ENCODE data around the gene TREH. TPM values are rescaled to one million over a fixed set of nuclear protein-coding genes. Genes with fewer than 3 reads are reported as not detected.

TREH gene
- polyA plus RNA-seq, 3 donors = not detected

- Histone ChIP-seq H3K36me3 (replicated peaks in 1 of 2; ENCODE audit: control insufficient read depth in 1 of 2, insufficient read depth in 2 of 2, low read length in 2 of 2) (no peaks in the 10 kb centered on the region), H4K20me1 (ENCODE audit: insufficient read depth, low read length) (no peaks in the 10 kb centered on the region), H3K4me1 (ENCODE audit: control insufficient read depth in 1 of 2, insufficient read depth in 2 of 2, low read length in 2 of 2) (no peaks in the 10 kb centered on the region), H2AFZ (ENCODE audit: insufficient read depth, low read depth, low read length, poor library complexity, severe bottlenecking) (no peak overlapping the region), H3K9ac (ENCODE audit: insufficient read depth, low read length, poor library complexity, severe bottlenecking) (no peak overlapping the region), H3K4me3 (replicated peaks in 1 of 3; ENCODE audit: low read depth in 2 of 3, low read length in 3 of 3) (no peak overlapping the region), H3K4me2 (replicated peaks; ENCODE audit: extremely low read depth, low read length, poor library complexity, severe bottlenecking) (no peak overlapping the region), H3K9me3 (replicated peaks in 1 of 2; ENCODE audit: control insufficient read depth in 1 of 2, insufficient read depth in 1 of 2, low read length in 2 of 2) (peaks cover 7 to 12% of the 10 kb centered on the region in 2 donors), H3K79me2 (ENCODE audit: insufficient read depth, low read length) (no peaks in the 10 kb centered on the region), H3K27ac (ENCODE audit: low read depth in 1 of 2, low read length in 2 of 2) (no peak overlapping the region), H3K27me3 (ENCODE audit: control insufficient read depth in 2 of 2, insufficient read depth in 2 of 2, low read length in 2 of 2) (no peaks in the 10 kb centered on the region)
- no peaks in the 10 kb centered on the region for H3K36me3 Mint-ChIP-seq
- no peak for TF ChIP-seq CTCF (IDR thresholded peaks at IDR 0.05)
- H3K4me1 Mint-ChIP-seq = no peaks in the 10 kb centered on the region
- H3K27ac Mint-ChIP-seq = no peak overlapping the region
- intact Hi-C loops (cut with micrococcal nuclease) = no loop called here
- 100% methylated on average over 4 of the region's 6 CpGs for WGBS (ENCODE audit: insufficient coverage)
- H3K9me3 Mint-ChIP-seq = peaks cover 4 to 25% (median 12%) of the 10 kb centered on the region in 7 donors
- H3K27me3 Mint-ChIP-seq (ENCODE audit: low read depth in 3 of 3) = peaks cover 6 to 12% (median 7%) of the 10 kb centered on the region in 3 donors
- DNase-seq = no peak
- no peak overlapping the region for H3K4me3 Mint-ChIP-seq
These were observed 5.9 kb downstream of the TREH start for GRCh38 chr11:118673361-118674081.

DNA sequence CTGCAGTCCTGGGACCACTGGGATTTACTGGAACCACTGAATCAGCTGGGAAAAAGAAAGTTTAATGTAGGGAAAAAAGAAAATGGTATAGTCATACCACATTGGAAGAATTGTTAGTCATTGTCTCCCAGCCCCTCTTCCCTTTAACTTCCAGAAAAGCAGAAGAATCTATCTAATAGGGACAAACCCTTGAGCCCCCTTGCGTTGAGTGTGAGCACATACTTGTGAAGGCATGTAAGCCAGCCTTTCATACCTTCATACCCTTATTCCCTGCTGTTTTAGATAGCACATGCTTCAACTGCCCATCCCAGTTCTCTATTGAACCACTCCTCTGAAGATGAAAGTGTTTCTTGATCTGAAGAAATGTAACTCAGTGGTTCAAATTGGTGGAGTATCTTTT lies 6.6 kb downstream of the TREH start:
- no peaks in the 10 kb centered on the region for H3K27me3 ChIP-seq (ENCODE audit: control insufficient read depth in 2 of 2, insufficient read depth in 2 of 2, low read length in 2 of 2)
- 100% methylated on average over 1 of the region's 1 CpG for whole genome bisulfite sequencing (ENCODE audit: insufficient coverage)
- no peak overlapping the region for H3K4me2 ChIP-seq (replicated peaks; ENCODE audit: extremely low read depth, low read length, poor library complexity, severe bottlenecking)
- intact Hi-C loops (cut with micrococcal nuclease) = no loop called here
- peak; percentile 10 for TF ChIP-seq CTCF (IDR thresholded peaks at IDR 0.05)
- H3K9me3 ChIP-seq (replicated peaks in 1 of 2; ENCODE audit: control insufficient read depth in 1 of 2, insufficient read depth in 1 of 2, low read length in 2 of 2) = peaks cover 7 to 12% of the 10 kb centered on the region in 2 donors
- no peak overlapping the region for H3K9ac ChIP-seq (ENCODE audit: insufficient read depth, low read length, poor library complexity, severe bottlenecking)
- H3K27ac ChIP-seq (ENCODE audit: low read depth in 1 of 2, low read length in 2 of 2) = no peak overlapping the region
- no peak overlapping the region for H3K4me3 ChIP-seq (replicated peaks in 1 of 3; ENCODE audit: low read depth in 2 of 3, low read length in 3 of 3)
- H3K4me1 ChIP-seq (ENCODE audit: control insufficient read depth in 1 of 2, insufficient read depth in 2 of 2, low read length in 2 of 2) = no peaks in the 10 kb centered on the region
- no peak overlapping the region for H3K4me3 Mint-ChIP-seq
- DNase-seq = no peak
- H3K27me3 Mint-ChIP-seq (ENCODE audit: low read depth in 3 of 3) = peaks cover 5 to 12% (median 7%) of the 10 kb centered on the region in 3 donors
- no peaks in the 10 kb centered on the region for H3K36me3 ChIP-seq (replicated peaks in 1 of 2; ENCODE audit: control insufficient read depth in 1 of 2, insufficient read depth in 2 of 2, low read length in 2 of 2)
- H4K20me1 ChIP-seq (ENCODE audit: insufficient read depth, low read length) = no peaks in the 10 kb centered on the region
- no peaks in the 10 kb centered on the region for H3K79me2 ChIP-seq (ENCODE audit: insufficient read depth, low read length)
- no peak overlapping the region for H3K27ac Mint-ChIP-seq
- H3K9me3 Mint-ChIP-seq = peaks cover 4 to 27% (median 12%) of the 10 kb centered on the region in 7 donors
- no peak overlapping the region for H2AFZ ChIP-seq (ENCODE audit: insufficient read depth, low read depth, low read length, poor library complexity, severe bottlenecking)
- H3K36me3 Mint-ChIP-seq = no peaks in the 10 kb centered on the region
- no peaks in the 10 kb centered on the region for H3K4me1 Mint-ChIP-seq

All from CD14-positive monocyte (primary cell).